ENCODE measurements around the gene NOD2.

GRCh38 chr16:50696575-50697420 is 3.4 kb downstream of the NOD2 start:
- TF ChIP-seq REST (IDR thresholded peaks at IDR 0.05; ENCODE audit: low read depth) (no peak), POLR2AphosphoS5 (IDR thresholded peaks at IDR 0.05; ENCODE audit: low read depth, low read length) (peak; percentile 65), CTCF (IDR thresholded peaks at IDR 0.05 in 2 of 3, conservative IDR thresholded peaks at IDR 0.05 in 1 of 3; ENCODE audit: borderline replicate concordance in 1 of 3, insufficient read depth in 1 of 3, low read depth in 2 of 3, low read length in 2 of 3) (no peak), EZH2 (IDR thresholded peaks at IDR 0.05) (no peak), ATF3 (IDR thresholded peaks at IDR 0.05) (no peak), ZNF274 (IDR thresholded peaks at IDR 0.05; ENCODE audit: low read depth, low read length) (no peak), SRF (IDR thresholded peaks at IDR 0.05; ENCODE audit: low read depth) (no peak), POLR2A (IDR thresholded peaks at IDR 0.05; ENCODE audit: borderline replicate concordance, extremely low read depth, insufficient read depth, insufficient read length) (no peak), SIN3A (IDR thresholded peaks at IDR 0.05; ENCODE audit: low read depth) (no peak), MAX (IDR thresholded peaks at IDR 0.05) (peak; percentile 73)
